Stimulated activated naive CD4-positive, alpha-beta T cell treated with Interleukin-2 at 50 U/mL for 16 hours (primary cell): ENCODE measurements around the gene AIP.

Source experiments
- DNase-seq: peaks from one replicate; lab custom pipeline; 2025; lab: John Stamatoyannopoulos, UW

The AIP gene

GRCh38 chr11:67534070-67534679 lies 51.3 kb downstream of the AIP start:
- DNase-seq = no peak

DNA sequence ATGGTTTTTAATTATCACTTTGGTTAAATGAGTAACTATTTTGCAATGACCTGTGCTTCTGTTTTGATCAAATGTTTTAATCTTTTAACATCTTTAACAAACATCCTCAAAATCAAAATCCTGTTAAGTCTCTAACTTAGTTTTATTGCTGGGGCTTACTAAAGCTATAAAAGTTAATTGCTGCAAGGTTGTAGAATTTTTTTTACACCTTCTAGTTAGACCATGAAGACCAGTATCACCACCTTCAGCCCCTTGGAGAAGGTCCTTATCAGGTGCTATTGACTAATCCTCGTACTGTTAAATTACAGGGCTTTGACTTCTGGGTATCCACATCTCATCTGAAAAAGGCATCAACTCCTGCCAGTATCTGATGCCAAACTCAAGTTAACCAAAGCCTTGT lies 52.7 kb downstream of the AIP start:
- no peak for DNase-seq

DNA sequence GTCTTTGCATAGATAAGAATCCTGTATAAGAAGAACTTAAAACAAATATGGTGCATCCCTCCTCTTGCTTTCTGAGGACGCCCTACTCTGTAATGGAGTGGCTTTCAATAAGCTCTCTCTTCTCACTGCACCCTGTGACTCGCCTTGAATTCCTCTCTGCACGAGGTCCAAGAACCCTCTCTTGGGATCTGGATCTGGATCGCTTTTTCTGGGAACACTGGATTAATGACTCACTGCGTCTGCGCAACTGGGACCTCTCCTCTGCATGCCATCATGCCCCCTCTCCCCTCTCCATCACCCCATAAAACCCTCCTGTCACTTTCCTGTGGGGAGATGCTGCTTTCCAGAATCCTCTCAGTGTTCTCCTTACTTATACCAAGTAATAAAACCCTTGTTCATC lies 55.5 kb downstream of the AIP start:
- DNase-seq = no peak

- no peak for DNase-seq
These were observed 56.1 kb downstream of the AIP start for GRCh38 chr11:67538823-67539505.

DNA sequence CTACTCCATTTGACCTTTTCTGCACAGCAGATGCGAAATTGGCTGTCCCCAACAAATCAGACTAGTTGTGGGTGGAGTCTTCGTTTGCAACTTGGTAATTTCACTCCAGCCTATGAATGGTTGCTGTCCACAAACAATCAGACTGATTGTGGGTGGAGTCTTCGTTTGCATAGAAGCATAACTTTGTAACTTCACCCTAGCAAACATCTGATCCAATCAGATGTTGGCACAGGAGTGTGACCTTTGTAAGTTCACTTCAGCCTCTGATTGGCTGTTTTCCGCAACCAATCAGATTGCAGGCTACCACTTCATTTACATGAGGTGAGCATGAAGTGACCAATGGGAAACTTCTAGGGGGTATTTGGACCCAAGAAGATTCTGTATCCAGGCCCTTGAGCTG lies 56.7 kb downstream of the AIP start:
- no peak for DNase-seq
